GM12891 (cell line): ENCODE measurements around the gene PANX3.

Experiments
- POLR2A ChIP-seq: IDR thresholded peaks from 2 replicates; pipeline ENCODE4 v1.6.1; 2011; ENCODE audit warnings: low read depth, low read length, control low read depth
- POLR2AphosphoS5 ChIP-seq: IDR thresholded peaks from 2 replicates; pipeline ENCODE4 v1.6.1; 2011; ENCODE audit warnings: low read depth, low read length, control low read depth
- SPI1 ChIP-seq: IDR thresholded peaks from 2 replicates; pipeline ENCODE4 v1.6.1; 2011; ENCODE audit warnings: low read depth, low read length, control low read depth
- TAF1 ChIP-seq: IDR thresholded peaks from 2 replicates; pipeline ENCODE4 v1.6.1; 2011; ENCODE audit warnings: low read depth, low read length, control low read depth

DNA sequence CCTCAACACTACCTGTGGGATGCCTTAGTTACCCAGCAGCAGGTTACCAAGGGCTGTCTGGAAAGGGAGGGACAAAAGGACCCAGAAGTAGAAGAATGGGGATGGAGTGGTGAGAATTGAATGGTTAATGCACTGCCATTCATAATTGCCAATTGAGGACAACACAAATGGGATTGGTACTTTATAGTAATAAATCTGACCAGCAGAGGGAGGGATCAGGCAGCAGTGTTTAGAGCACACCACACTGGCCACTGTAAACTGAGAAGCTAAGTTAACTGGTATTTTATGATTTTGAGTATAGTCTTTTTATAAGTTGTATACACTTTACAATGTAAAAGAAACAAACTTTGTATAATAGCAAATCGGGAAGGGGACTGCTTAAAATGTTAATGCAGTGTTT is 22.1 kb downstream of the PANX3 start:
- TF ChIP-seq POLR2AphosphoS5, result no peak
- no peak for TF ChIP-seq TAF1
- TF ChIP-seq SPI1, result no peak
- no peak for TF ChIP-seq POLR2A
